ENCODE measurements around the gene AJAP1.

AJAP1 gene

GRCh38 chr1:4668743-4669700 is 14.6 kb downstream of the AJAP1 start:
- H3K4me3 ChIP-seq (replicated peaks in 1 of 2; ENCODE audit: low read depth in 2 of 2, low read length in 2 of 2), result no peak overlapping the region
- TF ChIP-seq CTCF (IDR thresholded peaks at IDR 0.05; ENCODE audit: low read depth, low read length), result no peak
- peak; percentile 14 to 39 for DNase-seq (ENCODE audit: low read depth in 2 of 2)

DNA sequence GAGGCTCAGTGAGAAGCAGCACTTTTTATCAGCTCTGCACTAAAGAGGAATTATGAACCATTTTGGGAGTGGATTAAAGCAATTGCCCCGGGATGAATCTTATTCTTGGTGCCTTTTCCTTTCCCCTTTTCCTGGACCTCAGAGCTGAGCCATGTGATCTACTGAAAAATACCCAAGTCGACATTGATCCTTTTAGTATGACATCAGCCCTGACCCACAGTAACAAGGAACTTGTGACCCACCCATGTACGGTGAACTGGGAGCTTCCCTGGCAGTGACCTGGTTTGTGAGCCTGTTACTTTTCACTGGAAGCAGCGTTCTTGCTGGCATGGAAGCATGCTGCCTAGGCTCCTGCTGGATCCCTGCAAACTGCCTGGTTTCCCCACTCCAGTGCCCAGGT is 15.9 kb downstream of the AJAP1 start:
- no peak for DNase-seq (ENCODE audit: low read depth in 2 of 2)
- TF ChIP-seq CTCF (IDR thresholded peaks at IDR 0.05; ENCODE audit: low read depth, low read length), result no peak
- no peak overlapping the region for H3K4me3 ChIP-seq (replicated peaks in 1 of 2; ENCODE audit: low read depth in 2 of 2, low read length in 2 of 2)

GRCh38 chr1:4671828-4672227 is 17.4 kb downstream of the AJAP1 start:
- H3K4me3 ChIP-seq (replicated peaks in 1 of 2; ENCODE audit: low read depth in 2 of 2, low read length in 2 of 2), result no peak overlapping the region
- no peak for DNase-seq (ENCODE audit: low read depth in 2 of 2)
- TF ChIP-seq CTCF (IDR thresholded peaks at IDR 0.05; ENCODE audit: low read depth, low read length), result no peak

GRCh38 chr1:4673494-4673893 is 19.1 kb downstream of the AJAP1 start:
- TF ChIP-seq CTCF (IDR thresholded peaks at IDR 0.05; ENCODE audit: low read depth, low read length), result no peak
- no peak overlapping the region for H3K4me3 ChIP-seq (replicated peaks in 1 of 2; ENCODE audit: low read depth in 2 of 2, low read length in 2 of 2)
- DNase-seq (ENCODE audit: low read depth in 2 of 2), result no peak

DNA sequence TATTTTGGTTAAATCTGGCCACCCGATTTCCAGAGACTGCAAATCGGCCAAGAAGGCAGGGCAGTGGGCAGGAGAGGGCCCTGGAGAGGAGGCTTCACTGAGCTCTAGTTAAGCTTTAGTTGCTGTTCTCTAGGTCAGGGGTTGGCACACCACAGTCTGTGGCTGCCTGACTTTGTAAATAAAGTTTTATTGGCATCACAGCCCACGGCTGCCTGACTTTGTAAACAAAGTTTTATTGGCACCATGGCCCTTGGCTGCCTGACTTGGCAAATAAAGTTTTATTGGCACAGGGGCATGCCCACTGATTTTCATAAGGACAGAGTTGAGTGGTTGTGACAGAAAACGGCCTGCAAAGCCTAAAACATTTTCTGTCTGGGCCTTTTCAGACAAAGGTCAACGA is 19.7 kb downstream of the AJAP1 start:
- DNase-seq (ENCODE audit: low read depth in 2 of 2), result no peak
- no peak for TF ChIP-seq CTCF (IDR thresholded peaks at IDR 0.05; ENCODE audit: low read depth, low read length)
- no peak overlapping the region for H3K4me3 ChIP-seq (replicated peaks in 1 of 2; ENCODE audit: low read depth in 2 of 2, low read length in 2 of 2)

GRCh38 chr1:4674676-4675075 is 20.3 kb downstream of the AJAP1 start:
- H3K4me3 ChIP-seq (replicated peaks in 1 of 2; ENCODE audit: low read depth in 2 of 2, low read length in 2 of 2), result no peak overlapping the region
- DNase-seq (ENCODE audit: low read depth in 2 of 2), result no peak
- TF ChIP-seq CTCF (IDR thresholded peaks at IDR 0.05; ENCODE audit: low read depth, low read length), result no peak

All from cardiac fibroblast (primary cell).